Body of pancreas (tissue), 4 donors: ENCODE measurements around the gene CHCHD6.

Experiments used
- CTCF ChIP-seq, 7 experiments: fragments of 450-650 bp in 4 of 7; fragments of 200-600 bp in 3 of 7; sonication (generic) in 3 of 7; IDR thresholded peaks; one replicate each; pipeline ENCODE4 v1.5.1; 2016 to 2019; ENCODE audit warnings: antibody characterized with exemption in 7 of 7
- POLR2A ChIP-seq, 3 donors: fragments of 450-650 bp; IDR thresholded peaks; one replicate each; pipeline ENCODE4 v1.6.1; 2016; ENCODE audit warnings: antibody characterized with exemption in 3 of 3, mild to moderate bottlenecking in 2 of 3

- no peak for TF ChIP-seq CTCF (IDR thresholded peaks at IDR 0.05)
- no peak for TF ChIP-seq POLR2A (IDR thresholded peaks at IDR 0.05)
Observed at GRCh38 chr3:126954141-126954842, 250.3 kb downstream of the CHCHD6 start.
